GM15510 (cell line): ENCODE results near the gene IGSF3.

Source experiments
- POLR2A ChIP-seq: IDR thresholded peaks from 3 replicates; pipeline ENCODE4 v1.6.1; 2011; ENCODE audit warnings: borderline replicate concordance; ENCODE audit not compliant: insufficient read length; ENCODE audit errors: extremely low read depth

The IGSF3 gene

DNA sequence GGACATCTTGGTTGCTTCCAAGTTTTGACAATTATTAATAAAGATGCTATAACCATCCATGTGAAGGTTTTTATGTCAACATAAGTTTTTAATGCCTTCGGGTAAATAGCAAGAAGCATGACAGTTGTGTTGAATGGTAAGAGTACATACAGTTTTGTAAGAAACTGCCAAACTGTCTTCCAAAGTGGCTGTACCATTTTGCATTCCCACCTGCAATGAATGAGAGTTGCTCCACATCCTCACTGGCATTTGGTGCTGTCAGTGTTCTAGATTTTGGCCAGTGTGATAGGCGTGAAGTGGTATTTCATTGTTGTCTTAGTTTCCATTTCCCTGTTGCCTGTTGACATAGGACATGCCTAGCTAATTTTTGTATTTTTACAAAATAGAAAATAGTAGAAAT is 142.1 kb downstream of the IGSF3 start:
- TF ChIP-seq POLR2A = no peak
